ENCODE measurements around the gene PEX11G. TPM values are rescaled to one million over a fixed set of nuclear protein-coding genes. Genes with fewer than 3 reads are reported as not detected.

The PEX11G gene
- polyA plus RNA-seq, 1 donor from 2014 or later: 1.3 TPM

DNA sequence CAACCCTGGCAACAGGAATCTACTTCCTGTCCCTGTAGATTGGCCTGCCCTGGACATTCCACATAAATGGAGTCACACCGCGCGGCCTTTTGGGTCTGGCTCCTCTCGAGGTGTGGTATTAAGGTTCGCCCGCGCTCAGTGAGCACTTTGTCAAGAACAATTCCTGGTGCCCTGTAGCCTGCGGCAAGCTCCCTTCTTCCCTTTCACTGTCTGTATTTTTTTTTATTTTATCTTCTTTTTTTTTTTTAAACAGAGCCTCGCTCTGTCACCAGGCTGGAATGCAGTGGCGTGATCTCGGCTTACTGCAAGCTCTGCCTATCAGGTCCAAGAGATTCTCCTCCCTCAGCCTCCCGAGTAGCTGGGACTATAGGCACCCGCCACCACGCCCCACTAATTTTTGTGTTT, 28.3 kb downstream of the PEX11G start:
- Histone ChIP-seq H3K4me3 (ENCODE audit: low read length) (no peak overlapping the region), H3K27ac (ENCODE audit: low read length) (no peak overlapping the region), H3K9me3 (ENCODE audit: low read length) (no peaks in the 10 kb centered on the region), H3K79me2 (replicated peaks; ENCODE audit: insufficient read depth, low read length) (no peaks in the 10 kb centered on the region), H2AFZ (ENCODE audit: low read depth, low read length) (no peak overlapping the region), H3K9ac (ENCODE audit: low read length) (no peak overlapping the region), H4K20me1 (ENCODE audit: insufficient read depth) (no peaks in the 10 kb centered on the region), H3K4me2 (ENCODE audit: low read length) (no peak overlapping the region), H3K9me2 (ENCODE audit: insufficient read depth, low read length) (no peaks in the 10 kb centered on the region), H3K27me3 (ENCODE audit: insufficient read depth, low read depth, low read length) (no peaks in the 10 kb centered on the region), H3K36me3 (ENCODE audit: insufficient read depth, low read length) (no peaks in the 10 kb centered on the region), H3F3A (ENCODE audit: insufficient read depth, low read length, poor library complexity, severe bottlenecking) (no peaks in the 10 kb centered on the region)
- TF ChIP-seq MXI1 (conservative IDR thresholded peaks at IDR 0.05; ENCODE audit: poor library complexity, severe bottlenecking) (no peak), POLR2AphosphoS5 (IDR thresholded peaks at IDR 0.05) (no peak), RAD21 (conservative IDR thresholded peaks at IDR 0.05) (no peak), SMC3 (conservative IDR thresholded peaks at IDR 0.05; ENCODE audit: poor library complexity) (no peak), EZH2 (IDR thresholded peaks at IDR 0.05; ENCODE audit: borderline replicate concordance, insufficient read depth, low read length, poor library complexity, severe bottlenecking) (no peak), EP300 (conservative IDR thresholded peaks at IDR 0.05; ENCODE audit: poor library complexity, severe bottlenecking) (no peak), TAF1 (IDR thresholded peaks at IDR 0.05; ENCODE audit: low read depth) (no peak)
- TF ChIP-seq, protein P1, sequence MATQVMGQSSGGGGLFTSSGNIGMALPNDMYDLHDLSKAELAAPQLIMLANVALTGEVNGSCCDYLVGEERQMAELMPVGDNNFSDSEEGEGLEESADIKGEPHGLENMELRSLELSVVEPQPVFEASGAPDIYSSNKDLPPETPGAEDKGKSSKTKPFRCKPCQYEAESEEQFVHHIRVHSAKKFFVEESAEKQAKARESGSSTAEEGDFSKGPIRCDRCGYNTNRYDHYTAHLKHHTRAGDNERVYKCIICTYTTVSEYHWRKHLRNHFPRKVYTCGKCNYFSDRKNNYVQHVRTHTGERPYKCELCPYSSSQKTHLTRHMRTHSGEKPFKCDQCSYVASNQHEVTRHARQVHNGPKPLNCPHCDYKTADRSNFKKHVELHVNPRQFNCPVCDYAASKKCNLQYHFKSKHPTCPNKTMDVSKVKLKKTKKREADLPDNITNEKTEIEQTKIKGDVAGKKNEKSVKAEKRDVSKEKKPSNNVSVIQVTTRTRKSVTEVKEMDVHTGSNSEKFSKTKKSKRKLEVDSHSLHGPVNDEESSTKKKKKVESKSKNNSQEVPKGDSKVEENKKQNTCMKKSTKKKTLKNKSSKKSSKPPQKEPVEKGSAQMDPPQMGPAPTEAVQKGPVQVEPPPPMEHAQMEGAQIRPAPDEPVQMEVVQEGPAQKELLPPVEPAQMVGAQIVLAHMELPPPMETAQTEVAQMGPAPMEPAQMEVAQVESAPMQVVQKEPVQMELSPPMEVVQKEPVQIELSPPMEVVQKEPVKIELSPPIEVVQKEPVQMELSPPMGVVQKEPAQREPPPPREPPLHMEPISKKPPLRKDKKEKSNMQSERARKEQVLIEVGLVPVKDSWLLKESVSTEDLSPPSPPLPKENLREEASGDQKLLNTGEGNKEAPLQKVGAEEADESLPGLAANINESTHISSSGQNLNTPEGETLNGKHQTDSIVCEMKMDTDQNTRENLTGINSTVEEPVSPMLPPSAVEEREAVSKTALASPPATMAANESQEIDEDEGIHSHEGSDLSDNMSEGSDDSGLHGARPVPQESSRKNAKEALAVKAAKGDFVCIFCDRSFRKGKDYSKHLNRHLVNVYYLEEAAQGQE (IDR thresholded peaks at IDR 0.05; ENCODE audit: borderline replicate concordance): no peak
- TF ChIP-seq, protein P2, sequence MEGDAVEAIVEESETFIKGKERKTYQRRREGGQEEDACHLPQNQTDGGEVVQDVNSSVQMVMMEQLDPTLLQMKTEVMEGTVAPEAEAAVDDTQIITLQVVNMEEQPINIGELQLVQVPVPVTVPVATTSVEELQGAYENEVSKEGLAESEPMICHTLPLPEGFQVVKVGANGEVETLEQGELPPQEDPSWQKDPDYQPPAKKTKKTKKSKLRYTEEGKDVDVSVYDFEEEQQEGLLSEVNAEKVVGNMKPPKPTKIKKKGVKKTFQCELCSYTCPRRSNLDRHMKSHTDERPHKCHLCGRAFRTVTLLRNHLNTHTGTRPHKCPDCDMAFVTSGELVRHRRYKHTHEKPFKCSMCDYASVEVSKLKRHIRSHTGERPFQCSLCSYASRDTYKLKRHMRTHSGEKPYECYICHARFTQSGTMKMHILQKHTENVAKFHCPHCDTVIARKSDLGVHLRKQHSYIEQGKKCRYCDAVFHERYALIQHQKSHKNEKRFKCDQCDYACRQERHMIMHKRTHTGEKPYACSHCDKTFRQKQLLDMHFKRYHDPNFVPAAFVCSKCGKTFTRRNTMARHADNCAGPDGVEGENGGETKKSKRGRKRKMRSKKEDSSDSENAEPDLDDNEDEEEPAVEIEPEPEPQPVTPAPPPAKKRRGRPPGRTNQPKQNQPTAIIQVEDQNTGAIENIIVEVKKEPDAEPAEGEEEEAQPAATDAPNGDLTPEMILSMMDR (IDR thresholded peaks at IDR 0.05; ENCODE audit: poor library complexity, severe bottlenecking): no peak

DNA sequence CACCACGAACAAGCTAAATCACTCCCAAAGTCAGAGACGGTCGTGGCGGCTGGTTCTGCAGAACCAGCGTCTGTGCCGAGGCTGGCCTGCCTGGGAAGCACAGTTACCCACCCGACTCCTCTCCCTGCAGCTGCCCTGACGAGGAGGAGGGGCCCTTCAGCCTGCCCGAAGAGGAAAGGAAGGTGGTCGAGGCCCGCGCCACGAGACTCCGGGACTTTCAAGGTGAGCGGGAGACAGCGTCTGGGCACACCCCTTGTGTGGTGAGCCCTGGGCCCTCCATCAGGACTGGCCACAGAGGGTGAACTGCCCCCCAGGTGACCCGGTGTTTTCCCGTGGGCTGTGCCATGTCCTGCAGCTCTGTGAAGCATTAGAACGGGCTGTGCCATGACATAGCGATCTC, 29.1 kb downstream of the PEX11G start:
- Histone ChIP-seq H3K4me3 (ENCODE audit: low read length) (no peak overlapping the region), H3K36me3 (ENCODE audit: insufficient read depth, low read length) (no peaks in the 10 kb centered on the region), H3K9me3 (ENCODE audit: low read length) (no peaks in the 10 kb centered on the region), H3K9ac (ENCODE audit: low read length) (no peak overlapping the region), H3K27ac (ENCODE audit: low read length) (no peak overlapping the region), H4K20me1 (ENCODE audit: insufficient read depth) (no peaks in the 10 kb centered on the region), H3K4me2 (ENCODE audit: low read length) (no peak overlapping the region), H3K9me2 (ENCODE audit: insufficient read depth, low read length) (no peaks in the 10 kb centered on the region), H3F3A (ENCODE audit: insufficient read depth, low read length, poor library complexity, severe bottlenecking) (no peaks in the 10 kb centered on the region), H2AFZ (ENCODE audit: low read depth, low read length) (no peak overlapping the region), H3K27me3 (ENCODE audit: insufficient read depth, low read depth, low read length) (no peaks in the 10 kb centered on the region), H3K79me2 (replicated peaks; ENCODE audit: insufficient read depth, low read length) (no peaks in the 10 kb centered on the region)
- TF ChIP-seq RAD21 (conservative IDR thresholded peaks at IDR 0.05) (no peak), EP300 (conservative IDR thresholded peaks at IDR 0.05; ENCODE audit: poor library complexity, severe bottlenecking) (no peak), MXI1 (conservative IDR thresholded peaks at IDR 0.05; ENCODE audit: poor library complexity, severe bottlenecking) (no peak), TAF1 (IDR thresholded peaks at IDR 0.05; ENCODE audit: low read depth) (no peak), EZH2 (IDR thresholded peaks at IDR 0.05; ENCODE audit: borderline replicate concordance, insufficient read depth, low read length, poor library complexity, severe bottlenecking) (no peak), POLR2AphosphoS5 (IDR thresholded peaks at IDR 0.05) (no peak), SMC3 (conservative IDR thresholded peaks at IDR 0.05; ENCODE audit: poor library complexity) (no peak)
- TF ChIP-seq, protein P1 (IDR thresholded peaks at IDR 0.05; ENCODE audit: borderline replicate concordance): no peak
- TF ChIP-seq, protein P2 (IDR thresholded peaks at IDR 0.05; ENCODE audit: poor library complexity, severe bottlenecking): no peak
